NCI-H1105 treated with DMSO at 0.1 percent for 48 hours (cell line): ENCODE data around the gene DDR1.
"Not testable (repeated sequence)": the region's sequence is repeated elsewhere in the genome, so short reads cannot be mapped to it uniquely, and the experiment has no call there.

Experiments
- DNase-seq: peaks from one replicate; lab custom pipeline; 2025; lab: John Stamatoyannopoulos, UW

The DDR1 gene

DNA sequence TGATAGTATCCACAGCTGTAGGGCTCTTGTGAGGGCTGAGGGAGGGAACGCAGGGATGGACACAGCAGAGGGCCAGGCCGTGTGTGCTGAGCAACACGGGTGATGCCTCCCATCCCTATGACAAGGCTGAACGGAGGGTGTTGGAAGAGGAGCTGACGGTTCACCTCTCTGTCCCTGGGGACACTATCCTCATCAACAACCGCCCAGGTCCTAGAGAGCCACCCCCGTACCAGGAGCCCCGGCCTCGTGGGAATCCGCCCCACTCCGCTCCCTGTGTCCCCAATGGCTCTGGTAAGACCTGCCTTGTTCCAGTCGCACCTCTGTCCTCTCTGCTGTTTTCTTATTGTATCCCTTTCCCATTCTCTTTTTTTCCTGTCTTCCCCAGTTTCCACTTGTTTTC, 10.1 kb downstream of the DDR1 start:
- no peak for DNase-seq

DNA sequence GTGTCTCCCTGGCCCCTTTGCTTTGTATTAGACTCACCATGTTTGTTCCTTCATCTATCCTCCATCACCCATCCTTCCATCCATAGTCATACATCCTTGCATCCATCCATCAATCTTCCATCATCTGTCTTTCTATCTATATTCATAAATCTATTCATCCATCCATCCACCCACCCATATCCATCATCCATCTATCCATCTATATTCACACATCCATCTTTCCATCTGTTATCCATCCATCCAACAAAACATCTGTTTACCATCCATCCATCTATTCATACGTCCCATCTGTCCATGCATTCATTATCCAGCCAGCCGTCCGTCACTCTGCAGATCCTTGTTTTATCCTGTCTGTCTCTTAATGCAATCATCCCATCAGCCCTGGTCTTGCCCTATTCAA, 10.6 kb downstream of the DDR1 start:
- no peak for DNase-seq

DNA sequence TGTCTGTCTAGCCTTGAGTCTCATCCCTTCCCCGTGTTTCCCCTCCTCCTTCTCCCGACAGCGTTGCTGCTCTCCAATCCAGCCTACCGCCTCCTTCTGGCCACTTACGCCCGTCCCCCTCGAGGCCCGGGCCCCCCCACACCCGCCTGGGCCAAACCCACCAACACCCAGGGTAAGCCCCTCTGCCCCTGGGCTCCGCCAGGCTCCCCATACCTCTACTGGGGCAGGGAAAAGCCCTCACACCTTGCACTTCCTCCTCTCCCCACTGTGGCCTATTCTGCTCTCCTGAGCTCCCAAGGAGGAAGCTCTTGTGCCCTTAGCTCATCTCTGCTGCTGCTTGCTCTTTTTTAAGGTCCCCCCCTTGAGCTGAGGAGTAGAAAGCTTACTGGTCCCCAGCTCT, 11.0 kb downstream of the DDR1 start:
- no peak for DNase-seq

DNA sequence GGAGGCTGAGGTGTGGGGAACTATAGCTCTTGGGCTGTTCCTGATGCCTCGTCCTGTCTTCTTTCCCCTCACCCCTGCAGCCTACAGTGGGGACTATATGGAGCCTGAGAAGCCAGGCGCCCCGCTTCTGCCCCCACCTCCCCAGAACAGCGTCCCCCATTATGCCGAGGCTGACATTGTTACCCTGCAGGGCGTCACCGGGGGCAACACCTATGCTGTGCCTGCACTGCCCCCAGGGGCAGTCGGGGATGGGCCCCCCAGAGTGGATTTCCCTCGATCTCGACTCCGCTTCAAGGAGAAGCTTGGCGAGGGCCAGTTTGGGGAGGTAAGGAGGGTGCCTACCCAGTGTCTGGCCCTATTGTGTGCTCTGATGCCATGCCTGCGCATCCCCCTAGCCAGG, 12.2 kb downstream of the DDR1 start:
- DNase-seq: no peak

DNA sequence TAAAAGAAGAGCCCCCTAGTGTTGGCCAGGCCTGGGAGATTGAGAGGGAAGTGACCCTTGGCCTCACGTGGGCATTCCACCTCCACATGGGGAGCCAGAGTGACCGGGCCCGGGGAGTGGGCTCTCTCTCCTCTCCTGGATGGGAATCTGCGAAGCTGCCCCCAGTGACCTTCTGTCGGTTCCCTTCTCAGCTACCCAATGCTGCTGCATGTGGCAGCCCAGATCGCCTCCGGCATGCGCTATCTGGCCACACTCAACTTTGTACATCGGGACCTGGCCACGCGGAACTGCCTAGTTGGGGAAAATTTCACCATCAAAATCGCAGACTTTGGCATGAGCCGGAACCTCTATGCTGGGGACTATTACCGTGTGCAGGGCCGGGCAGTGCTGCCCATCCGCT, 13.6 kb downstream of the DDR1 start:
- no peak for DNase-seq

DNA sequence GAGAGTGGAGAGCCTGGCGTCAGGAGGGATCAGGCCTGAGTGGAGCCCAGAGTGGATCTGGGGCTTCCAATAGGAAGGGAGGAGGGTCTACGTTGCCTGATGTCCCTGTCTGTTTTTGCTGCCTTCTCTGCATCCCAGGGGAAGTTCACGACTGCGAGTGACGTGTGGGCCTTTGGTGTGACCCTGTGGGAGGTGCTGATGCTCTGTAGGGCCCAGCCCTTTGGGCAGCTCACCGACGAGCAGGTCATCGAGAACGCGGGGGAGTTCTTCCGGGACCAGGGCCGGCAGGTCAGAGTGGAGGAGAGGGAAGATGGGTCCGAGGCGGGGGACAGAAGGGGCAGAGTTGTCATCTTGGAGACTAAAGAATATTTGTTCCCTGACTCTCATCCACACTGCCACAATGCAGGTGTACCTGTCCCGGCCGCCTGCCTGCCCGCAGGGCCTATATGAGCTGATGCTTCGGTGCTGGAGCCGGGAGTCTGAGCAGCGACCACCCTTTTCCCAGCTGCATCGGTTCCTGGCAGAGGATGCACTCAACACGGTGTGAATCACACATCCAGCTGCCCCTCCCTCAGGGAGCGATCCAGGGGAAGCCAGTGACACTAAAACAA, 14.5 kb downstream of the DDR1 start:
- no peak for DNase-seq

DNA sequence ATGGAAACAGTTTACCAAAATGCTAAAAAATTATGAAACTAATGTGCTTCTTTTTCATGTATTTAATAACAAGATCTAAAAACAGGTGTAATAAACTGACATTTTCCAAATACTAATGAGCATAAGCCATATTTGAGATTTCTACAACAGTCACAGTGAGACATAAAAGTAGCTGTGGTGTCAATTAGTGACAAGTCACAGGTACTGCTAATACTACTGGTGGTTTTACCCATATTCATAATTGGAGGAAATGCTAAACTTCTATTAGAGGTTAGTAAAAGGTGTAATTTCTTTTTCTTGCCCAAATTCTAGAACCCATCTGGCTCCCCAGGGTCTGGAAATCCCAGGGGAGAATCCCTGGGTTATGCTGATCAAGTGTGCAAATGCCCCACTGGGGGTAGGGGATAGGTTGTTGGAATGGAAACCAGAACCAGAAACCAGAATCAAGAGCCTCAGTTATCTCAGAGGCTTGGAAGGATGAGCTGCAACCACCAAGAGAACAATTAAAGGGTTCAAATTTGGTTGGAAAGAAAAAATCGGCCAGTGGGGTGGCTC, 16.6 kb downstream of the DDR1 start:
- no peak for DNase-seq

DNA sequence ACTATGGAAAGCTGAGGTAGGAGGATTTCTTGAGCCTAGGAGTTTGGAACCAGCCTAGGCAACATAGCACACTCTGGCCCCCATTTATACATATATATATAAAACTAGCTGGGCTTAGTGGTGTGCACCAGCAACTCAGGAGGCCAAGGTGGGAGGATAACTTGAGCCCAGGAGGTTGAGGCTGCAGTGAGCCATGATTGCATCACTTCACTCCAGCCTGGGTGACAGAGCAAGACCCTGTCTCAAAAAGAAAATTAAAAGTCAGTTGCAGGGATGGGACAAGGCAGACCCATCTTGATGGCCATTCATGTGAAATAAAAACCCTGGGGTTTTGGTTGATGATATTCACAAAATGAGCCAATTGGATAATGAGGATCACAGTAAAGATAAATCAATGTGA, 17.1 kb downstream of the DDR1 start:
- no peak for DNase-seq

DNA sequence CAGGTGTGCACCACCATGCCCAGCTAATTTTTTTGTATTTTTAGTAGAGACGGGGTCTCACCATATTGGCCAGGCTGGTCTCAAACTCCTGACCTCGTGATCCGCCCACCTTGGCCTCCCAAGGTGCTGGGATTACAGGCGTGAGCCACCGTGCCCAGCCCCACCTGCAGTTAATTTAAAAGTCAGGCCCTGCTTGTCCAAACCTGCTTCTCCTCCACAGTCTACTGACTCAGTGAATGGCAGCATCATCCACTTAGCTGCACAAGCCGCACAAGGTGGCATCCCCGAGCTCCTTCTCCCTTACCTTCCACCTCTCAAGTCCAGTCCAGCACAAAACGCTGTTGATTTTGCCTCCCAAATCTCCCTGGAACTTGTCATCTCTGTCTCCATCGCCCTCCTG, 17.9 kb downstream of the DDR1 start:
- DNase-seq: not testable (repeated sequence)

DNA sequence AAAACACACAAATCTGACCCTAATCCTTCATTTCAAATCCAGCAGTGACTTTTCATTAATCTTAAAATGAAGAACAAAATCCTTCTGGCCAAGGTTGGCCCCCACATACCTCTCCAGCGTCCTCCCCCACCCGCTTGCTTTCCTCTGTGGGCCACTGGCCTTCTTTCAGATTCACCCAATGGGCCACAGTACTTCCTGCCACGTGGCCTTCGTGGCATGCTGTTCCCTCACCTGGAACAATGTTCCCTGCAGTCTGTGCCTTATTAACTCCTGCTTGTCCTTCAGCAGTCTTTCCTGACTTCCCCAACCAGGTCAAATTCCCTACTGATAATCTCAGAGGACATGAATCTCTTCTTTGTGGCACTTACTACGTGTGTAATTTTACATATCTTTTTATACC, 18.4 kb downstream of the DDR1 start:
- DNase-seq: no peak

DNA sequence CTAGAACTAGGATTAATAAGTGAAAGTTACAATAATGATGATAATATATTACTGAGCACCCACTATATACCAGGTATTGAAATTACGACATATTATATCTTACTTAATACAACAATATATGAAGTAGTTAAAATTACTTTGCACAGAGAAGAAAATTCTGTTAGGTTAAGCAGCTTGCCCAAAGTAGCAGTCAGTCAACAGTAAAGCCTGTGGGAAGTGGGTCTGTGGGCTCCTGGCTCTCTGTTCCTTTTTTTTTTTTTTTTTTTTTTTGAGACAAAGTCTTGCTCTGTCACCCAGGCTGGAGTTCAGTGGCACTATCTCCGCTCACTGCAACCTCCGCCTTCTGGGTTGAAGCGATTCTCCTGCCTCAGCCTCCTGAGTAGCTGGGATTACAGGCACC, 18.9 kb downstream of the DDR1 start:
- no peak for DNase-seq

DNA sequence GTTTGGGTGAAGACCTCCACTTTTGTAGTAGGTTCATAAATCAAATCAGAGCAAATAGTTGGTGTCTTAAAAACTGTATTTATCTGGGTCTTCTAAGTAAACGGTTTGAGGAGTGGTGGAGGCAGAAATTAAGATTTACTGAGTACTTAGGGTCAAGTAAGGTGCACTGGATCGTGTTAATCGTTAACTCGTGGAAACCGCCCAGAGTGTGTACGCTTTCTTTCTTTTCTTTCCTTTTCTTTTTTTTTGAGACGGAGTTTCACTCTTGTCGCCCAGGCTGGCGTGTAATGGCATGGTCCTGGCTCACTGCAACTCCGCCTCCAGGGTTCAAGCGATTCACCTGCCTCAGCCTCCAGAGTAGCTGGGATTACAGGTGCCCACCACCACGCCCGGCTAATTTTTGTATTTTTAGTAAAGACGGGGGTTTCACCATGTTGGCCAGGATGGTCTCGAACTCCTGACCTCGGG, 23.0 kb downstream of the DDR1 start:
- not testable (repeated sequence) for DNase-seq

DNA sequence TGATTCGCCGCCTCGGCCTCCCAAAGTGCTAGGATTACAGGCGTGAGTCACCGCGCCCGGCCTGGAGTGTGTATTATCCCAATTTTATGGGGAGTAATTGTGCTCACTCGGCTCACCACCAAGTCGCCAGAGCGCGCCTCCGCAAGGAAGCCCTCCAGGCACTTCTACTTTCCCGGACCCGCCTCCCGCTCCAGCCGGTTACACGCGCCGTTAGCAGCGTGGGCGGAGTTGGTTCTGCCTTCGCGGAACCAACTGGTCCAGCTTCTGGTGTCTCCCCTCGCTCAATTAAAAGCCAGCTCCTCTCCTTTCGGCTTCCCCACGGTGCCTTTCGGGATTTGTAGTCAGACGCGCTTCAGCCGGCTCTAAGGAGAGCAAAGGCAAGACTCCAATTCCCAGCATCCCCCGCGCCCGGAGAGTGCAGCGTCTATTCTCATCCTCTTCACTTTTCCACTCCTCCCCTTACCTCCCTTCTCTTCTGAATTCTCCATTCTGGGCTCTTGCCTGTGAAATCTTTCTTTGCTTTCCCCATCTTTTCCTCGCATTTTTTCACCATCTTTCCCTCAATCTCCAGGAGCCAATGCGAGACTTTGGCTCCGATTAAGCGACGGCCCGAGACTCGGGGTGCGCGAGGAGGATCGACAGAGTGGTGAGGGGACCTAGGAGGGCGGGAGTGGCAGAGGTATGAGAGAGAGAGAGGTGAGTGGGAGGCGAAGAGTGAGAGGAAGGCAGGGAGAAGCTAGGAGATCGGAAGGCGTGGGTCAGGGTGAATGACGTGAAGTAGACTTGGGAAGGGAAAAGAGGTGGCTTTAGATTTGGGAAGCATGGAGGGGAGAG, 23.7 kb downstream of the DDR1 start, which contains the start of gene GTF2H4:
GTF2H4 (plus strand) TSS at position 450 of the 834 bp plus-strand sequence.
- DNase-seq: peak; percentile 98

DNA sequence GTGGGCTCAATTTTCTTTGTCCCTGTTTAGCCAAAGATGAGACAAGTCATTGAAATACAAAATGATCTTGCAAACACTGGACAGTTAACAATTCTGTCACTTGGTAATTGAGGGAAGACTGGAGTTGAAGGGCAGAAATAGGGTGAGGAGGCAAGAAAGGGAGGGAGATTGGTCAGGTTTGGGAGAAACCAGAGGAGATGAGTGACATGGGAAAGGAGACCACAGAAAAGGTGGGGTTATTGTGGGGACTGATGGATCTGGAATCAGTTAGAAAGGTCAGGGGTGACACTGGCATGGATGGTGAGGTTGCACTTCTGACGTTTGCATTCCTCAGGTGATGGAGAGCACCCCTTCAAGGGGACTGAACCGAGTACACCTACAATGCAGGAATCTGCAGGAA, 24.4 kb downstream of the DDR1 start:
- DNase-seq: no peak

DNA sequence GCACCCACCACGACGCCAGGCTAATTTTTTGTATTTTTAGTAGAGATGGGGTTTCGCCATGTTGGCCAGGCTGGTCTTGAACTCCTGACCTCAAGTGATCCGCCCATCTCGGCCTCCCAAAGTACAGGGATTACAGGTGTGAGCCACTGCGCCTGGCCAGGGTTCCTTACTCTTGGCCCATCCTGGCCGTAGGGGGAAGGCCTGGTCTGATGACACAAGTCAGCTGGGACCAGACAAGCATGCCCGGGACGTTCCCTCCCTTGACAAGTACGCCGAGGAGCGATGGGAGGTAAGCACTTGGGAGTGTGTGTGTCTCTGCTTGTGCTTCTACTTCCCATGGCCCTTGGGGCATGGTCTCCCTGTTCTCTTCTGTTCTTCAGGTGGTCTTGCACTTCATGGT, 26.2 kb downstream of the DDR1 start:
- not testable (repeated sequence) for DNase-seq

DNA sequence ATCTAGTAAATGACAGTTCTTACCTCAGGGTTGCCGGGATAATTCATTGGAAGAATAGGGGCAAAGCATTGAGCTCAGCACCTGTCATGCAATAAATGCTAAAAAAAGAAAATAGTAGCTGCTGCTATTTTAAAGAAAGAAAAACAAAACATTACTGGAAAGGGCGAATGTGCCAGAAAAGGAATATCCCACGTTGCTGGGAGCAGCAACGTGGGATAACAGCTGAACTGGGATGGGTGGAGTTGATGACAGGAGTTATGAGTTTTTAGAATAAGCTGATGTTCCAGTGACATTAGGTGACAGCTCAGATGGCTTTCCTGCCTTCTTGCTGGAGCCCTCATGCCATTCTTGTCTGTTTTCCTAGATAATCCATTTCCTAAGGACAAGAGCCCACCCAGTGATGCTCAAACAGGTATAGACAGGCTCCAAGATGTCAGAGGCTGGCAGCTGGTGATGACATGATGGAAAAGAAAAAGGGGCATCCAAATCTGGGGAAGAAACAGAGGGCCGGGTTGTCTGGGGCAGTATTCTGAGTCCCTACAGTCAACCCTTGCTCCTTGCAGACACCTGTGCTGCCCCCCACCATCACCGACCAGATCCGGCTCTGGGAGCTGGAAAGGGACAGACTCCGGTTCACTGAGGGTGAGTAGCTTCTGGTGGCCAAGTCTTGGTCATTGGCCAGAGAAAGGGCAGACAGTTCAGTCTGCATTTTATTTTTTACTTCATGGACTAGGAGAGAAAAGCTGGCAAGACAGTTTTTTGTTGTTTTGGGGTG, 28.6 kb downstream of the DDR1 start:
- no peak for DNase-seq

DNA sequence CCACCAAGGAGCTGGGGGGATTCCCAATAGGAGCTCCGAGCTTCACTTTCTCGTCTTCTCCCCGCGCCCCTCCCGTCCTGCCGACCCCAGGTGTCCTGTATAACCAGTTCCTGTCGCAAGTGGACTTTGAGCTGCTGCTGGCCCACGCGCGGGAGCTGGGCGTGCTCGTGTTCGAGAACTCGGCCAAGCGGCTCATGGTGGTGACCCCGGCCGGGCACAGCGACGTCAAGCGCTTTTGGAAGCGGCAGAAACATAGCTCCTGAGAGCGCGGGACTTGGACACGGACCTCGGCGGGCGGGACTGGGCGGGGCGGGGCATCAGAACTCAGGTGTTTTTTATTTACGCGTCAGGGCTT, 29.4 kb downstream of the DDR1 start:
- no peak for DNase-seq

DNA sequence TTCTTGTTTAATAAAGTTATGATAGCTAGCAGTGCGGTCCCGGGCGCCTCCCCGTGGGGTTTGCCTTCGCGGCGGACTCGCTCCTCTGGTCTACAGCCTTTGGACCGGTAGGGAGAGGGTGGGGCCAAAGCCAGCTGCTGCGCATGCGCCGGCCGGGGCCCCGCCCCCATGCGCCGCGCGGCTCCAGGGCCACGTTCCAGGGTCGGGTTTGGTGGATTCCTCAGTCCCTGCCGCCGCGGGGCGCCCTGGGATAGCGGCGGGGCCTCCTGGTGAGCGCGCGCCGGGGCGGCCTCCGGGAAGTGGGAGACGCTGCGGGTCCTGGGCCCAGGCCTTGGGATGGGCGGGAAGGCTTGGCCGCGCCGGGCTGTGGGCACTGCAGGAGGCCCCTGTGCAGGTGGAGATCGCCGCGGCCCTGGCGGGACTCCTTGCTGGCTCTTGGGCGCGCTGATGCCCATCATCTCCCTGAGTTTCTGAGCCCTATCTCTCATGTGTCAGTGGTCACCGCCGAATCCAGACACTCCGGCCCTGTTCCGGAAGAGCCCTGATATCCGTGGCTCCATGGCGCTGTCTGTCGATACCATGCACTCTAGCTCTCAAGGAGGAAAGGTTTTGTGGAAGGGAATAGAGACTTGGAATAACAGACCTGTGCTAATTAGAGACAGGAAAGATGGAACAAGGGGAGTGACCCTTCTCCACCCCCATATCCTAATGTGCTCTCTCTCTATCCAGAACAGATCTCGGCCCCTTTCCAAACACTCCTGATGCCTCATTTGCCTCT, 29.9 kb downstream of the DDR1 start, which contains the start of gene VARS2:
VARS2 (plus strand) TSS at position 163 of the 778 bp plus-strand sequence; CDS start at position 762, 599 bp downstream.
- peak; percentile 88 for DNase-seq

DNA sequence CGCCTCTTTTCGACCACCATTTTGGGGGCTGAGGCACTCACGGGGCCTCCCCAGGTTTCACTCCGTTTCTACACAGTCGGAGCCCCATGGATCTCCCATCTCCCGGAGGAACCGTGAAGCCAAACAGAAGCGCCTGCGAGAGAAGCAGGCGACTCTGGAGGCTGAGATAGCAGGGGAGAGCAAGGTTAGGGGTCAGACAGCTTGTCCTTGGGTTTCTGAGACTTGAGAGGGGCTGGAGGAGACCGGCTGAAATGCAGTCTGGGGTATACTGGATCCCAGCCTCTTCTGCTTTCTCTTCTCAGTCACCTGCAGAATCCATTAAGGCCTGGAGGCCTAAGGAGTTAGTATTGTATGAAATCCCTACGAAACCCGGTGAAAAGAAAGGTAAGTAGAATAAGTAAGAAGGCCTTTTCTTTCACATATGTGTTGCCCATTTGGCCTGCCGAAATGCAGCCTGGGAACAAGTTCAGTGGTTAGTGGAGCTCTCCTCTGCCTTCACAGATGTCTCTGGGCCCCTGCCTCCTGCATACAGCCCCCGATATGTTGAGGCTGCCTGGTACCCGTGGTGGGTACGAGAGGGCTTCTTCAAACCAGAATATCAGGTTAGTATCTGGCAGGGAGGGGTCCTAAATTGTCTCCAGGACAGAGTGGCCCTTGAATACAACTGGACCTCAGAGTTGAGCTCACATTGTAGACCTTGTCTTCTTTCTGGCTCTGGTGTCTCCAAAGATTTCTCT, 30.7 kb downstream of the DDR1 start:
- no peak for DNase-seq

DNA sequence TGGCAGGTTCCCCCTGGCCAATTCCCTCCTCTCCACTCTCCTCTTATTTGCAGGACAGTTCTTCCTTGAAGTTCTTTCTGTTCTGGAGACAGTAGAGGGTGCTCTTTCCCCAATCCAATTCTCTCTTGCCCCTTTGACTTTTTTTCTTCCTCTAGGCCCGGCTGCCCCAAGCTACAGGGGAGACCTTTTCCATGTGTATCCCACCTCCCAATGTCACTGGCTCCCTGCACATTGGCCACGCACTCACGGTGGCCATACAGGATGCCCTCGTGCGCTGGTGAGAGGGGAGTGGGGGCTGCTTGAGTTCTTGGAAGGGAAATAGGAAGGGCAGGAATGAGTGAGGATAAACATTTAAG, 31.2 kb downstream of the DDR1 start:
- peak; percentile 44 for DNase-seq

DNA sequence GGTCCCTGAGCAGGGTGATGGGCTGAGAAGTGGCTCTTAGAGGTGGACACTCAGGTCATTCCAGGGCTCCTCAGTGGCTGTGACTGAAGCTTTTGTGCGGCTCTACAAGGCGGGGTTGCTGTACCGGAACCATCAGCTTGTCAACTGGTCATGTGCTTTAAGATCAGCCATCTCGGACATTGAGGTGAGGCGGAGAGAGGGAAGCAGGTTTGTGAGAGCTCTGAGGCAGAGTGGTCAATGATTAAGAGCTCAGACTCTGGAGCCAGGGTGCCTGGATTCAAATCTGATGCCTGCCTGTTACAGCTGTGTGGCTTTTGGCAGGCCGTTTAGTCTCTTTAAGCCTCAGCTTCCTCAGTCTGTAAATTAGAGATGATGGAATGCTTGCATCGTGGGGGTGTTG, 32.7 kb downstream of the DDR1 start:
- DNase-seq: no peak
